Measurements from ENCODE around the gene CDH13.

The CDH13 gene

DNA sequence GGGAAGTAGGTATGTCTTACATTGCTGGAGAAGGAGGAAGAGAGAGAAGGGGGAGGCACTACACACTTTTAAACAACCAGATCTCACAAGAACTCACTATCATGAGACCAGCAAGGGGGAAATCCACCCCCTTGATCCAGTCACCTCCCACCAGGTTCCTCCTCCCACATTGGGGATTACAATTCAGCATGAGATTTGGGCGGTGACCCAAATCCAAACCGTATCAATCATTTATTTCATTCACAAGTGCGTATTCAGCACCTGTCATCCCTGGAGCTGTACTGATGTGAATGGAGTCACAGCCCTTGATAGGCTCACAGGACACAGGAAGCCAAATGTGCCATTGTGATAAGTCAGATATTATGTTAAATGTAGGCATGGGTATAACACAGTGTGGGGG is 952.7 kb downstream of the CDH13 start:
- DNase-seq (ENCODE audit: low read depth), result no peak

DNA sequence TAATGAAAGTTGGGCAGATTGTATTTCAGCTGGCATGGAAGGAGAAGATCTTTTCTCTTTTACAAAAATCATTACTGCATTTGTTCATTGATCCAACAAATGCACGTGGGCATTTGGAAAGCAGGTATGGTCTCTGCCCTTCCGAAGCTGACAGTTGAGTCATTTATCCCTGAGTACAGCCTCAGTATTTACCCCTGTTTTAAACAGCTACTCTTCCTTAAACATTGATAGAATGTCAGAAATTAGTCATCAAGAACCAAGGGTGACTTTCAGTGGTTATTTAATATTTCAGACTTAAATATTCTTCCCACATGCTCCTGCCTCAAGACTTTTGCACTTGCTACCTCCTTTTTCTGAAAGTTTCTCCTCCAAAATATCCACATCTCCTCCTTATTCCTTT is 954.3 kb downstream of the CDH13 start:
- DNase-seq (ENCODE audit: low read depth), result no peak

DNA sequence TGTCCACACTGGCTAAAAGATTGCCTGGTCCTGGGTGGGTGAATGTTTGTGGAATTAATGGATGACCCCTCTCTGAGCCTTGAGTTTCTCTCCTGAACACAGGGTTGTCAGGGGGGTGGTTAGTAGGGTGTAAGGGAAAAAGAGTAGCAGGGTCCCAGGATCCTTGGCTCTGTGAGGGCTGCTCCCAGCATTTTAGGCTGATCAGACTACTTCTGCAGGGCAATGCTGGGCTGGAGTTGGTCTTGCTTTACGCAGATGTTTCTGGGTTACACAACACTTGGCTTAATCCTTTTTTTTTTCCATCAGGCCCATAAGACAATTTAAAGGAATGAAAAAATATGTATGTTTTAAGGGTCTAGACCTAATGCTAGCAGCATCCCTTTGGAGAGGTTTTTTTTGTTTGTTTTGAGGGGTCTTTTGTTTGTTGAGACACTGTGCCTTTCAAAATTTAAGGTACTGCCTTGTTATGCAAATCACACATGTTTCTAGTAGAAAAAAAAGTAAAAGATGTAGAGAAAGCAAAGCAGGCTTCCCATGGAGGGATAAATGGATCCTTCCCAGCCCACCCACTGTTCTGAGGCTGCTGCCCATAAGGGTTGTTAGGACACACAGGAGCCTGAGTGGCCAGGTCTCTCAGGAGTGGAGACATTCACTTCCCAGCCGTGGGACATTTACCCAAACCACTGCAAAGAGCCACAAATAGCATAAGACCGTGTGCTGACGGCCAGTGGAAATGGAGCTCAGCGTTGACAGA is 955.4 kb downstream of the CDH13 start:
- no peak for DNase-seq (ENCODE audit: low read depth)

DNA sequence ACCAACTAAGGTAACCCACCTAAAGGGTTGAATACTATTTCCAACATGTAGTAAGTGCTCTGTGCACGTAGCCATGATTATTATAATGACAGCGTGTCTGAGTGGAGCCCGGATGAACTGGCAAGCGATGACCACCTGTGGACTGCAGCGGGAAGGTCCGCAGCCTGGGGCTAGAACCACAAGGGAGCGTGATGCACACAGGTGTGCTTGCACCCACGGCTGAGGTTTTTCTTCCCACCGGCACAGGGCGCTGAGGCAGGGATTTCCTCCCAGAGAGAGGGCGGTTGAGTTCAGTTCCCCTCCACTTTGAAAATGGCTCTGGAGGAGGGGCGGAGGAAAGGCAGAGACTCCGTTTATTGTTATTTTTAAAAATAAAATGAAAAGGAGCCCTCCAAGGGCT is 959.3 kb downstream of the CDH13 start:
- DNase-seq (ENCODE audit: low read depth), result no peak

DNA sequence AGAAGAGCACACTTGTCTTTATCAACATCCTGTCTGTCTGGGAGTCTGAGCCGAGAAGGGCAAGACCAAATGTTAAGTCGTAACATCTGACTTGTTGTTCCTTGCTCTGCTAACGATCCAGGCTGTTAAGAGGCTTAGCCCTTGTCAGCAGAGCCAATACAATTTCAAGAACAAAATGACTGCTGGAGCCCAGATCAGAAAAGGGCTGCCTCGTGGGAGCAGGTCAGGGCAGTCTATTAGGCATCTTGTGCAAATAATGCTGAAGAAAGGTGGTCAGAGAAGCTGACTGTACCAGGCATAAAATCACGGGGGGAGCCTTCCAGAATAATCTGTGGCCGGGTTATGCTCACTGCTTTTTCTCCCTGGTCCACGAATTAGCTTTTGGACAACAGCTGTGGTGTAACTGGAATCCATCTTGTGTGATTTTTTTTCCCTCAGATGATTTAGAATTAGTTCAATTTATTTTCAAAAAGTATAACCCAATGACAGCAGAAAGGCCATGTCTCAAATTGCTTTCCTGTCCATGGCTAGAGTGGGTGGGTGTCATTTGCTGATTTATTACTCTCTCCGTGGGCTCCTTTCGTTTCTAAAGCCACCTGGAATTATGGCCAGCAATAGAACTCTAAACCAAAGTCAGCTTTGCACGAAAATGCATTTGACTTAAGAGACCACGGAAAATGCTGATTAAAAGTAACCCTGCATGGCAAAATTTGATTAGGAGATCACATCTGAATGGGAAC is 959.9 kb downstream of the CDH13 start:
- DNase-seq (ENCODE audit: low read depth), result no peak

DNA sequence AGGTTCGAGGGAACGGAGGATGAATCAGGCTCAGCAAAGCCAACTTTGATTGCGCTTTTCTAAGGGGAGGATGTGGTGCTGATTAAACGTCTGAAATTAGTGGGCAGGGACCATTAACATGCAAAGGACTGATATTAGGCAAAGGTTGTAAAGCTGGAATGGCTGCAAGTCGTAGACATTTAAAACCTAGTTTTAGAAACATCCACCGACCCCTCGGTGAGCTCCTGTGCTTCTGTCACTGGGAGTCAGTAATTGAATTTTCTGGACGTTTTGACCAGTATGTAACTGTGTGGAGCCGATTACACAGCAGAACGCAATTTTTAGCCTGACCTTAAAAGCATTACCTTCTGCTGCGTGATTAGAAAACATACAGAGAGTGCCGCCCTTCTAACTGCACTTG is 960.4 kb downstream of the CDH13 start:
- no peak for DNase-seq (ENCODE audit: low read depth)

DNA sequence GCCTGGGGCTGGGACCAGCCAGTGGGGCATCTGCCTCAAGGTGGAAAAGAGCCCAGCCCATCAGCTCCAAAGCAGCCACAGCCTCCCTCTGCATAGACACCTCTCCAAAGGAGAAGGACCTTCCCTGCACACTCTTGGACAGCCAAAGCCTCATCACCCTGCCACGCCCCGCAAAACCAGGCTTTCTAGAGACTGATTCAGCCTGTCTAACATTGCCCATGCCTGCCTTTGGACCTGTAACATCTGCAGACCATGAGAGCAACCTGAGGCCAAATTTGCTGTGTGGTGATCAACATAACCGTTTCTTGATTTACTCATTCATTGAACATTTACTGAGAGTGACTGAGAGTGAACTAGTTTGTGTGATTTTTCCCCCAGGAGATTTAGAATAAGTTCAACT is 961.3 kb downstream of the CDH13 start:
- DNase-seq (ENCODE audit: low read depth), result no peak

DNA sequence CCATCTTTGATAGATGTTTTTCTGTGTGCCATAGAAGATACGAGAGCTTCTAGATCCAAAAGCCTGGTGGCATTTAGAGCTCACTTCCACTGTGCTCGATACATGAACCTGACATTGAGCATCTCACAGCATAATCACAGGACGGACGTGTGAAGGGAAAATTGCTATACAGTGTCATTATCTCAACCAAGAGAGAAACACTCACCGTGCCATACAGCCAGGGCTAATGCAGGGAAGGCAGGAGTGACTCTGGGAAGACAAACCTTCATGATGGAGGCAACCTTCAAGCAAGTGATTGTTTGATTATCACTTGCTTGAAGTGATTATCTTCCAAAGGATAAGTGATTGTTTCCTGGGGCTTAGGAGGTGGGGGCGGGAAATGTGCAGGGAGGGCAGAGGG is 962.8 kb downstream of the CDH13 start:
- no peak for DNase-seq (ENCODE audit: low read depth)

DNA sequence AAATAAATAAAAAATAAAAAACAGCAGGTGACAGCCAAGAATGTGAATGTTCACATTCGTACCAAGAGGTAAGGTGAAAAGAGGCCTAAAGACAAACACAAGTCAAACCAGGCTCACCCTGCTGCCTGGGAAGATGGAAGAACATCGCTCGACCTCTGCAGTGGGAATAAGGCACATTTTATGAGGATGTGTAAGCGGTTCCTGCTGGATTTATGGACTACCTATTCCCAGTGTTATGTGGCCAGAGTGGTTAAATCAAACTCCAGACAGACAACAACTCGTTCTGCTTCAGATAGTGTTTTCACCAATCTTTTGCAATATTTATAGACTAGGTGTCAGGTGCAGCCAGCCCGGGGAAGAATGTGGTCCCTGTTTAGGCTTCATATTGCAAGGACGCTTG is 966.0 kb downstream of the CDH13 start:
- DNase-seq (ENCODE audit: low read depth), result no peak

DNA sequence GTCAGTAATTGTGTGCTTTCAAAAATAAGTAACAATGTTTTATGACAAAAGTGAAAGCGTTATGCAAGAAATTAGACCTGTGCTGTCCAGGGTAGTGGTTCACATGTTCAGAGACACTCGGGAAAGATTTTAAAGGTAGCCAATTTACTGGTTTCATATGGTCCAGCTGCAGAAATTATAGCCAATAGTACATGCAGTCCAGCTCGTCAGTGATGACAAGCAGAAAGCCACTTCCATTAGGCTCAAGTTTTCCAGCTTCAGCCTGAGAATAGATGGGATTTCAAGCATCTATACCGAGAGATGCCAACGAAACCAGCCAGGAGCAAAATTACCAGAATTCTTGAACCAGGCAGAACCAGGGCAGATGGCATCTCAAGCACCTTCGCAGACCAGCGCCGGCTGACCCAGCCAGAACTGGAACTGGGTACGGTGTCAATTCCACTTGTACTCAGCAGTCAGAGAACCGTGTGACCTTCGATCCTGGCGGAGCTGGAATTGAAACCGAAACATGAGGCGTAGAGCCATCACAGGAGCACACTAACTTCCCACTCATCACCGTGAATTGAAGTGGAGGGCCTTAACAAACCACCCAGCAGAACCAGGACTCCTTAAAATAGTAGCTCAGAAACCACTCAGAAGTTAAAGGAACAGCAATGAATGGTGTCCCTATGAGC is 973.2 kb downstream of the CDH13 start:
- no peak for DNase-seq (ENCODE audit: low read depth)

DNA sequence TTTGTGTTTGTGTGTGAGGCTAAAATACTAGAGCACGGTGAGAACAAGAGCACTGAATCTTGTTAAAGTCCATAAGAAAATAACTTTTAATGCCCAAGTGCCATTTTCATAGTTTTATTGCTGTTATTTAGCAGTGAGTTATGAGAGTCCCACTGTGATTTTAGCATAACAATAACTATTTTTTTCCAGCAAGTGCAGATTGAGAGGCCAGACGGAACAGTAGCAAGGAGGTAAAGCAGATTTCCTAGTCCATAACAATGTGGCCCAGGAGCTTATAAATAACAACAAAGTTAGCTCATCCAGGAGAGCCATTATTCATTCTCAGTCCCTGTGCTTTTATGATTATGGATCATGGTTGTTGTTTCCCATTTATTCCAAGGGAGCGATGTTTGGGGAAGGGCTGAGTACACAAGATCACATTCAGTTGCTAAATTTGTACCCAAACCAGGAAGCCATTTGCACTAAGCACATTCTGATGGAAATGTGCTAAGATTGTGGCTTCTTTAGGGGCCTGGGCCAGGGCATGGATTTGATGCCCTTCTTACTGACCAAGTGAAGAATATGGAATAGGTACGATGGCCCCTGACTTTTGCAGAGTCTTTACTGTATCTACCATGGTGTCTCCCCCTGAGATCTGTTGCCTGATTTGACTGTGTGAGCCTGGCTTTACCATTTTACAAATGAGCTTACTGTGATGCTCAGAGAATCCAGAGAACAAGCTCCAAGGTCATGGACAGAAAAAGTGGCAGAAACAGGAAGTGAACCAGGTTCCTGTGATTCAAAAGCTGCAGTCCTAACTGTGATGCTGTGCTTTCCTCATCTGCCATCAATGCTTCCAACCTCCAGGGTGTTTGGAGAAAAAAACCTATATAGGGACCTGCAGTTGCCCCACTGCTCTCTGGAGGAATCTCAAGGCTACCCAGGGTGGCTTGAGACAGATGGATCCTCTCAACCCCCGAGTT is 976.3 kb downstream of the CDH13 start:
- DNase-seq (ENCODE audit: low read depth), result no peak

DNA sequence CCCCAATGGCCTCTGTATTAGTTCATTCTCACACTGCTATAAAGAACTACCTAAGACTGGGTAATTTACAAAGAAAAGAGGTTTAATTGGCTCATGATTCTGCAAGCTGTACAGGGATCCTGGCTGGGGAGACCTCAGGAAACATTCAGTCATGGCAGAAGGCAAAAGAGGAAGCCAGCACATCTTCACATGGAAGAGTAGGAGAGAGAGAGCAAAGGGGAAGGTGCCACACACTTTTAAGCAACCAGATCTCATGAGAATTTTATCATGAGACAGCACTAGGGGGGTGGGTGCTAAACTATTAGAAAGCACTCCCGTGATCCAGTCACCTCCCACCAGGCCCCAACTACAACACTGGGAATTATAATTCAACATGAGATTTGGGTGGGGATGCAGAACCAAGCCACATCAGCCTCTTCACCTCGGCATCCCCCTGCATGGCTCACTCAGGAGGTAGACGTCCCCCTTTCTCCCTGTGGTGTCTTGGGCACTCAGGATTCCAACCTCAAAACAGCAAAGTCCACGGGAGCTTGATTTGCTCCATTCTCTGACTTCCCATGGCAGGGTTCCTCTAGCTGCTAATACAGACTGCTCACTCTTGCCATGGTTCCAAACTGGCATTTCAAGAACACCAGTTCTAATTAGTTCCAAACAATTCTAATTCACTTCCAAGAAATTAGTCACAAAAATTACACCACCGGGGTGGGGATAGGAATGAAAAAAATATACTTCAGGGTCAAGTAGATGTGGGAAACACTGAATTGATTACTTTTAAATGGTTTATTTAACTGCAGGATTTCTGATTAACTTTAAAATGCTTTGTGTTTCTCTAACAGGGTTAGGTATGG is 977.2 kb downstream of the CDH13 start:
- DNase-seq (ENCODE audit: low read depth), result no peak

DNA sequence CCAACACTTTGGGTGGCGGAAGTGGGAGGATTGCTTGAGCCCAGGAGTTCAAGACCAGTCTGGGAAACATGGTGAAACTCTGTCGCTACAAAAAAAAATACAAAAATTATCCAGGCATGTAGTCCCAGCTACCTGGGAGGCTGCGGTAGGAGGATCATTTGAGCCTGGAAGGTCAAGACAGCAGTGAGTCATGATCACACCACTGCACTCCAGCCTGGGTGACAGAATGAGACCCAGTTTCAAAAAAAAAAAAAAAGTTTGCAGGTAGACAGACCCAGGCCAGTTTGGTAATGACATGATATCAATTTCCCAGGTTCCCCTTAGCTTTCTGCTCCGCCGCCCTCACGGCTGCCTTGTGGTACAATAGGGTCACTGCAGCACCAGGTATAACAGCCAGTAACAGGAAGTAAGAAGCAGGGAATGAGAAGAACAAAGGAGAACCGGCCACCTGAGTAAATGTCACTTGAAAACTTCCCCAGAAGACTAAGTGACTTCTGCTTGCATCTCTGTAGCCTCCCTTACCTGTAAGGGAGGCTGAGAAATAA is 979.8 kb downstream of the CDH13 start:
- DNase-seq (ENCODE audit: low read depth), result no peak

DNA sequence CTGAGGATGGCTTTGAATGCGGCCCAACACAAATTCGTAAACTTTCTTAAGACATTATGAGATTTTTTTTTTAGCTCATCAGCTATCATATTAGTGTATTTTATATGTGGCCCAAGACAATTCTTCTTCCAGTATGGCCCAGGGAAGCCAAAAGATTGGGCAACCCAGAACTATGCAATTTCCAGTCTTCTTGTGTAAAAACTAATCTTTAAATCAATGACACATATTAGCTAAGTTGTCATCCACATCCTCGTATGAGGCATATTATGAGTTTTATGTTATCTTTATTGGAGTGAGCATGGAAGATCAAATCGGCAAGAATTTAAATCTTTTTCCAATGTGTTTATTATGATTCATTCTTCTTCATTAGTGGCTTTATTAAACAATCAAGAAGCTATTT is 982.4 kb downstream of the CDH13 start:
- no peak for DNase-seq (ENCODE audit: low read depth)

DNA sequence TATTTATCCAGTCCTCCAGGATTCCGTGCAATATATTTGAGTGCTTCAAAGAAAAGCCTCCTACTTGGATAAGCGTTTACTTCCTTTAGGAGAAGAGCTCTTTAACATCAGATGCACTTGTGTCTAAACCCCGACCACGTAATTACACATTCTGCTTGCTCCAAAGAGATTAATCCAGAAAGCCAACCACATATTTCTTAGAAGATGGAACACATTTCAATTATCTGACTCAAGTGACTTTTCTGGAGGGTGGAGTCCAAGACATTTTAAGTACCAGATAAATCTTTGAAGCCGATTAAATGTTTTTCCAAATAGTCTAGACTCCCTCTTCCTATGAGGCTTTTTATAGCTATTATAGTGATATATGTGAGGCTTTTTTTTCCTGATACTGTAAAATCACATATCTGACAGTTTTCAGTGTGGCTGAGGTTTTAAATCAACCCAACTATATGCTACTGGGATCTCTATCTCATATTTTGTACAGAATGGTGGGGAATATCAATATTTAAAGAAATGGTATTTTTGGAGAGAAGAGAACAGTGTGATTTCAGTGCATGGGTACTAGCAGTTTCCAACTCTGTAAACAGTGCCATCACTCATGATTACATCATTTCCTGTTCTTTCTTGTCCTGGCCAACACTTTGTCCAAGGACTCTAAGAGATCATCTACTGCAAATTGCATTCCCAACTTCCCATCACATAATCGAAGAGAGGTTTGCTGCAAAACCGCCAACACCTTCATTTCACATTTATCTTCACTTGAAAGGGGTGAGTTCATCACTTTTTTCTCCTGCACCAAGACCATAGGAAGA is 988.6 kb downstream of the CDH13 start:
- no peak for DNase-seq (ENCODE audit: low read depth)

DNA sequence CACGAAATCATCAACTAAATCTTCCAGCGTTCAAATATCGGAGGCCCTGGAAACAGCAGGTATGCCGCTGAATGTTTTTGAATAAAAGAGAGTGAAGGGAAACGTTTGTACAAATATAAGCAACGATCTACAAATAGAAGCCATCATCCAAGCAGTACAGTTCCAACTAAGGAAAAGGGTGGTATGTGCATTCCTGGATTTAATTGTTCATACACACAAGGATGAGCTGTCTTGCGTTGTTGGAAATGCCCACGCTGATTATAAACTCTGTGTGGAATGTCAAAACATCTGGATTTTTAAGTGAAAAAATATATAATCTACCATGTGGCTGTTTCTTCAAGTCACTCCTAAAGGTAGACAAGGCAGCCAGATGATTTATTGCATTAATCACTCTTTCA is 989.2 kb downstream of the CDH13 start:
- DNase-seq (ENCODE audit: low read depth), result no peak

DNA sequence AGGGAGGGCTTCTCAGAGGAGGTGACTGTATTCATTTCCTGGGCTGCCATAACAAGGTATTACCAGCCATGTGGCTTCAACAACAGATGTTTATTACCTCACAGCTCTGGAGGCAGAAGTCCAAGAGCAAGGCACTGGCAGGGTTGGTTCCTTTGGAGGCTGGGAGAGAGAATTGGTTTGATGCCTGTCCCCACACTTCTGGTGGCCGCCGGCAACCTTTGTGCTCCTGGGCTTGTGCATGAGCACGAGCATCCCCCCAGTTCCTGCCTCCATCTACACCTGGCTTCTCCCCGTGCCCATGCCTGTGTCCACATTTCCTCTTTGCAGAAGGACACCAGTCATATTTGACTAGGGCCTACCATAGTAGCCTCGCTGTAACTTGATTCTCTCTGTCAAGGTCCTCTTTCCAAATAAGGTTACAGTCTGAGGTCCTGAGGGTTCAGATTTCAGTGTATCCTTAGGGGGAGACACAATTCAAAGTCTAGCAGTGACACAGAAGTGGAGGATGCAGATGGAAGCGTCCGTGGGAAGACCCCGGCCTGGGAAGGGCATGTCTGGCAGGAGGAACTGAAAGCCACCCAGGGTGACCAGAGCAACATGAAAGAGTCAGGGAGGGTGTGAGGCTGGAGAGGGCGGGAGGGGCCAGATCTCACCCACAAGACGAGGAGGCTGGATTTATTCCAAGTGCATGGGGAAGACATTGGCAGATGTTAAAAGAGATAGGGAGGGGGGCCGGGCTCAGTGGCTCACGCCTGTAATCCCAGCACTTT is 992.8 kb downstream of the CDH13 start:
- DNase-seq (ENCODE audit: low read depth), result no peak

DNA sequence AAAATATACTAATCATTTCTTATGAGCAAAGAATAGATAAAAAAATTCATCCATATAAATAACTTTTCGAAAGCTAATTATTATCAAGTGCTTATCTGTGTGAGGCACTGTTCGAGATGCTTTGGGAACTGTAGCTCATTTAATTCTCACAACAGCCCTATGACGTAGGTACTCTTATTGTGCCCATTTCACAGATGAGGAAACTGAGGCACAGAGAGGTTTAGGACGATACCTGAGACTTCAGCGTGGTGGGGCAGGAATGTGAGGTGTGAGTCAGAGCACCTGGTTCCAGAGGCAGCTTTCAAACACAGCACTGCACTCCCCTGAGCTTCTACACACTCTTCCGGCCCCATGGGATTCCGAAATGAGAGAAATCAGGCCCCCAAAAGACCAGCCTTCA is 995.2 kb downstream of the CDH13 start:
- DNase-seq (ENCODE audit: low read depth), result no peak

DNA sequence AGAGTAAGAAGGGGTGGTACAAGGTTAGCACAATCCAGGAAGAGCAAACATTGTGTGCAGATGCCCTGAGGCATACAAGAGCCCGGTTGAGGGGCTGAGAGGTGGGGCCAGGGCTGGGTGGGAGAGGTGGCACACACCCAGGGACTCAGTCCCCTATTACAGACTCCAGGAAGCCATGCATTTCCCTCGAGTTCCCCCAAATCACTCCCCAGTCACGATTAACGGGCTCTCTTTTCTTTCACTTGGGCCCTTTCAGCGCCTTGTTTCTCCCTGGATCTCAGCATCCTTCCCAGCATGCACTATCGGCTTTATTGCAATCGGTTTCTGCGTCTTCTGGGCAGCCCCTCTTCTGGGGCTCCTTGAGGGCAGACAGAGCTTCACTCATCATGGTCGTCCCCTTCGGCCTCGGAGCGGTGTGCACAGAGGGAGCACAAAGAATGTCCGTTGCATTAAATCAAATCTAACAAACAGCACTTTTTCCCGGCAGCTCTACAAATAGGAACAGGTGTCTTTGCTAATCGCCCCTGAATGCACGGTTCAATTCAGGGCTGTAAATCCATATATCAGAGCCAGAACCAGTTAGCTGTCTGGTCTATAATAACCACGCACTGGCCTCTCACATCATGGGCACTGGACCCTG is 996.4 kb downstream of the CDH13 start:
- DNase-seq (ENCODE audit: low read depth), result no peak
